ENCODE data around the gene MAMDC4.
"Not testable (repeated sequence)": the region's sequence is repeated elsewhere in the genome, so short reads cannot be mapped to it uniquely, and the experiment has no call there.

GRCh38 chr9:136866898-136867421 is 14.8 kb downstream of the MAMDC4 start:
- not testable (repeated sequence) for TF ChIP-seq CTCF (IDR thresholded peaks at IDR 0.05); POLR2AphosphoS5 (IDR thresholded peaks at IDR 0.05; ENCODE audit: low read depth, low read length); REST (IDR thresholded peaks at IDR 0.05; ENCODE audit: insufficient read depth in 1 of 2, low read depth in 2 of 2, low read length in 1 of 2); TCF7L2 (IDR thresholded peaks at IDR 0.05; ENCODE audit: low read depth, low read length); SIN3A (IDR thresholded peaks at IDR 0.05; ENCODE audit: borderline replicate concordance, insufficient read depth, low read depth, low read length)
